H54 (cell line): ENCODE data around the gene FAM76A.
A peak's percentile ranks its signal among the peaks of the same experiment; 100 is the strongest.
"Not testable (repeated sequence)": the region's sequence is repeated elsewhere in the genome, so short reads cannot be mapped to it uniquely, and the experiment has no call there.

ENCODE experiments used
- DNase-seq: peaks from one replicate; pipeline ENCODE4 v3.0.0; 2011; ENCODE audit warnings: low spot score, mixed read lengths; ENCODE audit not compliant: insufficient read length
- FAIRE-seq: peaks from 3 replicates; lab custom pipeline; 2011; peaks lifted over from hg19 to GRCh38; lab: Jason Lieb, UNC
- POLR2A ChIP-seq: IDR thresholded peaks from 2 replicates; pipeline ENCODE4 v1.6.1; 2011; ENCODE audit warnings: low read depth, mild to moderate bottlenecking, low read length

FAM76A gene

GRCh38 chr1:27778056-27778455, 52.3 kb downstream of the FAM76A start:
- FAIRE-seq (no peak), DNase-seq (no peak)
- no peak for TF ChIP-seq POLR2A

- DNase-seq, result no peak
- no peak for FAIRE-seq
- TF ChIP-seq POLR2A, result no peak
These were observed 53.4 kb downstream of the FAM76A start for GRCh38 chr1:27779122-27779521.

GRCh38 chr1:27782950-27783349, 57.2 kb downstream of the FAM76A start:
- DNase-seq, result no peak
- TF ChIP-seq POLR2A, result no peak
- no peak for FAIRE-seq

- no peak for DNase-seq
- no peak for FAIRE-seq
- TF ChIP-seq POLR2A, result no peak
These were observed 58.9 kb downstream of the FAM76A start for GRCh38 chr1:27784700-27785099.

GRCh38 chr1:27785781-27786455, 60.2 kb downstream of the FAM76A start:
- DNase-seq, result peak; percentile 5
- TF ChIP-seq POLR2A, result no peak
- peak; percentile 91 for FAIRE-seq

GRCh38 chr1:27787895-27788294, 62.1 kb downstream of the FAM76A start:
- DNase-seq, result no peak

GRCh38 chr1:27789540-27790041, 63.8 kb downstream of the FAM76A start:
- no peak for TF ChIP-seq POLR2A
- DNase-seq (no peak), FAIRE-seq (no peak)

More at GRCh38 chr1:27787895-27788294, 62.1 kb downstream of the FAM76A start:
- TF ChIP-seq POLR2A, result no peak
- FAIRE-seq, result no peak

GRCh38 chr1:27790270-27790669, 64.5 kb downstream of the FAM76A start:
- not testable (repeated sequence) for FAIRE-seq, DNase-seq

GRCh38 chr1:27795601-27796000, 69.8 kb downstream of the FAM76A start:
- FAIRE-seq (no peak), DNase-seq (no peak)
- TF ChIP-seq POLR2A, result no peak

- FAIRE-seq, result no peak
- no peak for DNase-seq
These were observed 79.0 kb downstream of the FAM76A start for GRCh38 chr1:27804791-27805190.

GRCh38 chr1:27806758-27807157, 81.0 kb downstream of the FAM76A start:
- FAIRE-seq (no peak), DNase-seq (no peak)
- no peak for TF ChIP-seq POLR2A

More at GRCh38 chr1:27804791-27805190, 79.0 kb downstream of the FAM76A start:
- no peak for TF ChIP-seq POLR2A

- FAIRE-seq (no peak), DNase-seq (no peak)
- TF ChIP-seq POLR2A, result no peak
These were observed 81.6 kb downstream of the FAM76A start for GRCh38 chr1:27807385-27807784.

GRCh38 chr1:27808131-27808530, 82.4 kb downstream of the FAM76A start:
- not testable (repeated sequence) for FAIRE-seq, DNase-seq

GRCh38 chr1:27809883-27810282, 84.1 kb downstream of the FAM76A start:
- no peak for TF ChIP-seq POLR2A
- FAIRE-seq (no peak), DNase-seq (no peak)
